ENCODE measurements around the gene NHEJ1.

Gene NHEJ1

GRCh38 chr2:219027511-219028055 lies 133.0 kb downstream of the NHEJ1 start:
- DNase-seq = no peak

GRCh38 chr2:219026946-219027345 lies 133.7 kb downstream of the NHEJ1 start:
- DNase-seq = no peak

GRCh38 chr2:219025637-219026585 lies 134.7 kb downstream of the NHEJ1 start:
- no peak for DNase-seq
